ENCODE measurements around the gene PFN2.

The PFN2 gene

GRCh38 chr3:149959443-149959842, 11.3 kb downstream of the PFN2 start:
- no peak for TF ChIP-seq CTCF (IDR thresholded peaks at IDR 0.05; ENCODE audit: control insufficient read depth, insufficient read depth, low read depth, low read length, missing control alignments)
- H3K4me3 ChIP-seq (ENCODE audit: control insufficient read depth, low read depth, low read length): no peak overlapping the region
- DNase-seq (ENCODE audit: low read depth): no peak

GRCh38 chr3:149958171-149958796, 12.4 kb downstream of the PFN2 start:
- no peak for DNase-seq (ENCODE audit: low read depth)
- H3K4me3 ChIP-seq (ENCODE audit: control insufficient read depth, low read depth, low read length): no peak overlapping the region
- TF ChIP-seq CTCF (IDR thresholded peaks at IDR 0.05; ENCODE audit: control insufficient read depth, insufficient read depth, low read depth, low read length, missing control alignments): no peak

- DNase-seq (ENCODE audit: low read depth): no peak
- TF ChIP-seq CTCF (IDR thresholded peaks at IDR 0.05; ENCODE audit: control insufficient read depth, insufficient read depth, low read depth, low read length, missing control alignments): no peak
Measured at GRCh38 chr3:149957361-149958125, 13.2 kb downstream of the PFN2 start.

GRCh38 chr3:149955449-149955848, 15.2 kb downstream of the PFN2 start:
- H3K4me3 ChIP-seq (ENCODE audit: control insufficient read depth, low read depth, low read length): no peak overlapping the region
- TF ChIP-seq CTCF (IDR thresholded peaks at IDR 0.05; ENCODE audit: control insufficient read depth, insufficient read depth, low read depth, low read length, missing control alignments): no peak
- DNase-seq (ENCODE audit: low read depth): no peak

More at GRCh38 chr3:149957361-149958125, 13.2 kb downstream of the PFN2 start:
- H3K4me3 ChIP-seq (ENCODE audit: control insufficient read depth, low read depth, low read length): no peak overlapping the region

GRCh38 chr3:149954812-149955211, 15.9 kb downstream of the PFN2 start:
- no peak overlapping the region for H3K4me3 ChIP-seq (ENCODE audit: control insufficient read depth, low read depth, low read length)
- TF ChIP-seq CTCF (IDR thresholded peaks at IDR 0.05; ENCODE audit: control insufficient read depth, insufficient read depth, low read depth, low read length, missing control alignments): no peak
- DNase-seq (ENCODE audit: low read depth): no peak

- no peak for TF ChIP-seq CTCF (IDR thresholded peaks at IDR 0.05; ENCODE audit: control insufficient read depth, insufficient read depth, low read depth, low read length, missing control alignments)
- no peak overlapping the region for H3K4me3 ChIP-seq (ENCODE audit: control insufficient read depth, low read depth, low read length)
- DNase-seq (ENCODE audit: low read depth): no peak
Measured at GRCh38 chr3:149949181-149949580, 21.5 kb downstream of the PFN2 start.

All from AG09309 (cell line).